TTC549 (cell line): ENCODE results near the gene FHIT.

Experiments
- FAIRE-seq: peaks from 2 replicates; lab custom pipeline; 2012; peaks lifted over from hg19 to GRCh38; lab: Jason Lieb, UNC

The FHIT gene

DNA sequence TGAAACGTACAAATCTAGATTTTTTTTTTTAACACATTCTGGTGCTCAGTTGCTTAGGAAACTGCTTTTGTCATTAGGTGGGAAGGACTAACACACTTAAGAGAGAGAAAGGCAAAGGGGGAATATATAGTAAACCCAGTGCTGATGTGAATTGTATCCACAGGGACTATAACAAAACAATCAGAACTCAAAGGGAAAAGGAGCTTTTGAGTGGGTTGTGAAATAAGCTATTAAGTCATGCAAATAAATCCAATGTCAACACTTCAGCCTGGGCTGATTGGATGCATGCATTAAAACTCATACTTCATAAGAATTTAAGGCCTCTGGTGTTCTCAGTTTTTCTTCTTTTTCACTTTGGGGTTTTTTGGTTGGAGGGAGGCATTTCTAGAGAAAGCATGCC lies 628.9 kb downstream of the FHIT start:
- no peak for FAIRE-seq

DNA sequence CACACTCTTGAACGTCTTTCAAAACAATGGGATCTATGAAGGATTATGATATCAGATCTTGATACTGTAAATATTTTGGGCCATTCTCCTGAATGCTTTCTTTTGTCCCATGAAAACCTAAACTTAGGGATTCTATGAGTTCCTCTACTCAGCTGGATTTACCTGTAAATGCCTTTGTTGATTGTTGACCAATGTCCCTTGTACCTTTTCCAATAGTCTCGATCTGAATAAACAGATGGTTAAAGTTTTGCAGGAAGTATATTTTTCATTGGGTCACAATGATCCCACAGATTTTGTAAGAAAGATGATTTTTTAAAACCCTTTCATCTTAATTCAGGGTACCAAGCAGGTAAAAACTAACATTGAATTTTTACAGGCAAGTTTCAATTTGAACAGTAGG lies 634.1 kb downstream of the FHIT start:
- no peak for FAIRE-seq

GRCh38 chr3:60613769-60614303 lies 637.4 kb downstream of the FHIT start:
- no peak for FAIRE-seq

DNA sequence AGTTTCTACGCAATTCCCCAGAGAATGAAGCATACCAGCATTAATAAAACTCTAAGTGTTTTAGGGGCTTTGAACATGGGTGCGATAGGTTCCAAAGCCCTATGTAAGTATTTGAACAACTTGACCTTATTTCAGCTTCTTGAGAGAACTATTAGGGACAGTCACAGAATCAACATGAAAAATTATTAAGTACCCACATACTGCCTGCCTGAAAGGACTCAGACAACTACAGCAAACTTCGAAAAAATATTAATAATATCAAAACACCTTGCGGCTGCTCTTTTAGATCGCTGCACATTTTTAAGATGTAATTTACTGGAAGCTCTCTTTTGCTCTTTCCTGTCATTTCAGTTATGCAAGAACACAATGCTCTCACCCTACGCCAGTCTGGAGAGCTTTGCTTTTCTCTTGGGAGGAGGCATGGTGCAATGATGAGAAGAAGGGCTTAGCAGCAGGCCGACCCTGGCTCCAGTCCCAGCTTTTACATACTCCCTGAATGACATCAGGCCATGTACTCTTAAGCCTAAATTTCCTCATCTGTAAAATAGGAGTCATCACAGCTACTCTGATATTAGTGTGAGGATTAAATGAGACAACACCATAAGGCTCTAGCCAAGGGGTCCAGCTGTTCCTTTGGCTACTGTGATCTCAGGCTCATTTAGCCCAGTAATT lies 640.7 kb downstream of the FHIT start:
- no peak for FAIRE-seq

DNA sequence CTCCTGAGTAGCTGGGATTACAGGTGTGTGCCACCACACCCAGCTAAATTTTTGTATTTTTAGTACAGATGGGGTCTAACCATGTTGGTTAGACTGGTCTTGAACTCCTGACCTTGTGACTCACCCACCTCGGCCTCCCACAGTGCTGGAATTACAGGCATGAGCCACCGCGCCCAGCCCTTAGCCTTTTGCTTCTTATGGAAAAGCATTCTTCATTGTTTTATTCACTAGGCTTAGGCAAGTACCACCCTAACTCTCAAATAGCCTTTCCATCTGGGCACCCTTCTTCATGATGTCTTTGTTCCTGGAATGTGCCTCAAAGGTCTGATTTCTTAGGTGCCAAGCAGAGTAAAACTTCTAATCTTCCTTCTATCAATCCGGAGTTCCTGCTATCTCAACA lies 641.8 kb downstream of the FHIT start:
- FAIRE-seq: no peak

GRCh38 chr3:60603860-60604259 lies 647.4 kb downstream of the FHIT start:
- FAIRE-seq: no peak

DNA sequence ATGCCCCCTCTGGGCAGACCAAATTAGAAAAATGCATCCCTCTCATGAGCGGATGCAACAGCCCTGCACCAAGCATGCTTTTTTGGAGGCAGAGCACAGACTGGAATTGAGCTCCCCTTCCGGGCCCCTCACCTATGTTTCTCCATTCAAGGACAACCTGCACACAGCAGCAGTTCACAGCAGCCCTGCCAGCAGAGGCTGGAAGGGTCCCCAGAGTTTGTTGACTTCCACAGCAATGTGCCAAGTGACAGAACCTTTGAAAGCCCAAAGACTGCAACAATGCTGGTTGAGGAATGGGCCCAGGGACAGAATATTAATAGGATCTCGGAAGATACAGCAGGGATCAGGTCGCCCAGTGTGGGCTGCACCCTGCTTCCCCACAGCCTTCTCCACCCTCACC lies 650.4 kb downstream of the FHIT start:
- FAIRE-seq: no peak

DNA sequence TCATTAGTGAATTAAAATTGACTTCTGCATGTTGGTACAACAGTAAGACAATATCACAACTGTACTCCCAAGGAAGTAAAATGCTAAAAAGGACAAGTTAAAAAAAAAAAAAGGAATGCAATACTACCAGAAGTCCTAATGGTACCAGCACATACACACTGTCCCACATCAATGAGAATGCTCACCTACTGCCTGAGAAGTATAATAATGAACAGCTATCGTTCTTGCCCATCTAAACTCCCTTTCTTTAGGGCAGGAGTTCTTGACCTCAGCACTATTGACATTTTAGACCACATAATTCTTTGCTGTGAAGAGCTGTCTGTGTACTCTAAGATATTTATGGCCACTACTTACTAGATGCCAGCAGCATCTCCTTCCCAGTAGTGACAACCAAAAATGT lies 651.7 kb downstream of the FHIT start:
- no peak for FAIRE-seq

DNA sequence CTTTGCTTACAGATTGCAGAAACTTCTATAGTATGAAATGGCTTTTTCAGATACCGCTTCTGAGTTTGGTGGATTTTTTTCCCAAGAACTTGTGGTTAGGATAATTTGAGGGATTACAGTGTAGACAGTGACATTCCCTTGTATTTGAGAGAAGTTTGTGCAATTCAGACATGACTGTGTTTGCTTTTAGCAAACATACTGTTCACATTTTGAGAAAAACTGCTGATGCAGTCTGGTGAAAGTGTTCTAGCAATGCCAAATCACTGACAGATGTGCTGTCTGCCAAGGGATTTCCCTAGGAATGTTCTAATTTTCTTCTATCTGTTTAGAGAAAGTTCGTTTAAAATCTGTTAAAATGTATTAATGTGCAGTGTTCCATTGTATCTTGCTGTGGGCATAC lies 652.6 kb downstream of the FHIT start:
- FAIRE-seq: no peak

- no peak for FAIRE-seq
These were observed 657.2 kb downstream of the FHIT start for GRCh38 chr3:60594025-60594424.

DNA sequence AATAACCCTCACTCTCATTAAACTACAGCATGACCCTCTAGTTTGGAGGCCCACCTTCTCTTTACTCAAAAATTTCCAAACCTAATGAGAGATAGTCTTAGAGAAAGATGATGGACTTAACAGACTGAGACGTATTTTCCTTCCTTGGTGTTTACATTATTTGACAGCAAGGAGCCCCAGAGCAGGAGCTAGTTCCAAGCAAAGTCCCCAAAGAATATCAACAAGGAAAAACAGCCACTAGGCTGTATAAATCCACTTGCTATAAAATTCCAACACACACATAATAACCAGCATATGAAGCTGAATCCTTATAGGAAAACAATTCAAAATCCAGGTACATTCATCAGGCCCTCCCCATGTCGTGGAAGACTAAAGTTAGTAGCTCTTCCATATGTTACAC lies 660.0 kb downstream of the FHIT start:
- FAIRE-seq: no peak

GRCh38 chr3:60588806-60589205 lies 662.4 kb downstream of the FHIT start:
- FAIRE-seq: no peak

DNA sequence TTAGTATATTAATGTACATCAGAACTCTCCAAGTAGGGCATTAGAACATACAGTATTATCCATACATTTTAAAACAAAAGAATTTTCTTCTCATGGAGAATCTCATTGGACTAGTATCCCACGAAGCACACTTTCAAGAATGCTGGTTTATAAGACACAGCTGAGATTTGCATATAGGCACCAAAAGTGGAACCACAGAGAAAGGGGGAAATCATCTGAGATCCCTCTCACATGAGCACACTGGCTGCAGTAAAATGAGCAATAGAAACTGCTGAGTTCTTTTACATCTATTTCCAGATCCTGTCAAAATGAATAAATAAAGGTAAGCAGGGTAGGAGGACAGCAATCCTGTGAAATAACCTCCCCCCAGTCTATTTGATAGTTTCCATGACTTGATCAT lies 665.3 kb downstream of the FHIT start:
- FAIRE-seq: no peak

DNA sequence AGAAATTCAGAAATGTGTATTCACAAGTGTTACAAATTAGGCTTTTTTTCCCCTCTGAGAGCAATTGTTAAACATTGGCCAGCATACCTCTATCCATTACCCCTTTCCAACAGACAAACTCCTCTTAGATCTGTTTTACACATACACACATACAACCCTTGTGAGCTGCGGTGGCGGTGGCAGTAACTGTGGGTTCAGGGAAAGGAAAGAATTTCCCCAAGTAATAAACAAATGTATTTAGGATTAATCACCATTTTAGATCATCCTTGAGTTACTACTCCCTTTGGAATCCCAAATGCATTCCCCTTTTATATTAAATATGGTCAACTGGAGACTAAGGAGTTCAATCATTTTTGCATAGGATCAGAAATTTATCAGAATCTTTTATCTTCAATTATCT lies 667.0 kb downstream of the FHIT start:
- FAIRE-seq: no peak

DNA sequence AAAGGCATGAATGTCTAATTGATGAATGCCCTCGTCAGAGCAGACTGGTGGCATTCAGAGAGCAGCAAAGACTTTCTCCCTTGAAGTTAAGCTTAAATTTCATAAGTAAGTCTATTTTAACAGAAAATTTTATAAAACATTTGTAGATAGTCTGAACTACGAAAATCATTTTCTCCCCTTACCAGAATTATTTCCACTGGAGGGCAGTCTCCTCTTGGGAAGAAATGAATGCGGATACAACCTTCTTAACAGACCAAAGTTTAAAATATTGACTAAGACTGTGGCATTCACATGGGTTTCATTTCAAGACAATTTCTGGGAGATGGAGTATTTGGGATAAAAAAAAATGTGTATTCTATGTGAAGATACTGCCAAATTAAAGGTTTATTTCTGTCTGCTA lies 669.0 kb downstream of the FHIT start:
- FAIRE-seq: no peak

DNA sequence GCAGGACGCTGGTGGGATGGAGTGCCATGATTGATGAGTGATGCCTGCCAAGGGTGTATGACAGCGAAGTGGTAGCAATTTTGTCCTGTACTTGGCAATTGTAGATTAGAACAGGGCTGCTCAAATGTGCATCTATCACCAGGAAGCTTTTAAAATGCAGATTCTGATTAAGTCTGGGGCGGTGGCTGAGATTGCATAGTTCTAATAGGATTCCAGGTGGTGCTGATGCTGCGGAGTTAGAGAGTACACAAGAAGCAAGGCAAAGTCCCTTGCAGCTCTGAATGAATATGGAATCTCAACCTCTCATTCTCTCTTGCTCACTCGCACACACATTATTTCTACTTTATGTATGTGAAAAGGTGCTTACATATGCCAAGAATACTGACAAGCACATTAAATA lies 670.4 kb downstream of the FHIT start:
- FAIRE-seq: no peak

GRCh38 chr3:60579734-60580133 lies 671.5 kb downstream of the FHIT start:
- FAIRE-seq: no peak

DNA sequence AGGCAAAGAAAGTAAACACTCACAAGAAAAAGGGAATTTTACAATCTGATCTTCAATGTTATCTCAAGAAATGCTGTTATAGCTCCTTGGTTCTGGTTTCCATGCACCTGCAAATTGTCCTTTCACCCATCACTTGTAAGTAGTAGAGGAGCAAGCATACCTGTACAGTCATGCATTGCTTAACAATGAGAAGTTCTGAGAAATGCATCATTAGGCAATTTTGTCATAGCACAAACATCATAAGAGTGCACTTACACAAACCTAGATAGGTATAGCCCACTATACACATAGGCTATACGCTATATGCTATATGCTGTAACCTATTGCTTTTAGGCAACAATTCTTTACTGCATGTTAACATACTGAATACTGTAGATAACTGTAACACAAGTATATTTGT lies 672.3 kb downstream of the FHIT start:
- FAIRE-seq: no peak

DNA sequence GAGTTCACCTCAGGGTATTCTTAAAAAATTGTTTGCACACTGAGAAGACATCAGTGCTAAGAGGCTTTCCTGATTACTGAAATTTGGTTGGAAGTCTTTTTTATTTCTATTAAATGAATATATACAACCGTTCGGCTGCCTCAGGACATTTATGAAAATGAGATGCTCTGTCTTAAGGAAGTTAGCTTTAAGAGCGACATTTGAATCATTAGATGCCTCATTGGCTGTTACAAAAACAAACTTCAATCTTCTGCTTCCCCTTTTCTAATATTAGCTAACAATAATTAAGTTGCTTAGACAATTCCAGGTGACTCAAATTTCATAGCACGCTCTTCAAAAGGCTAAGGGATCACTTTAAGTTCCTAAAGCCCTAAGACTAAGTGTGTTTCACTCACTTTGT lies 673.7 kb downstream of the FHIT start:
- no peak for FAIRE-seq

GRCh38 chr3:60575718-60576272 lies 675.5 kb downstream of the FHIT start:
- no peak for FAIRE-seq

DNA sequence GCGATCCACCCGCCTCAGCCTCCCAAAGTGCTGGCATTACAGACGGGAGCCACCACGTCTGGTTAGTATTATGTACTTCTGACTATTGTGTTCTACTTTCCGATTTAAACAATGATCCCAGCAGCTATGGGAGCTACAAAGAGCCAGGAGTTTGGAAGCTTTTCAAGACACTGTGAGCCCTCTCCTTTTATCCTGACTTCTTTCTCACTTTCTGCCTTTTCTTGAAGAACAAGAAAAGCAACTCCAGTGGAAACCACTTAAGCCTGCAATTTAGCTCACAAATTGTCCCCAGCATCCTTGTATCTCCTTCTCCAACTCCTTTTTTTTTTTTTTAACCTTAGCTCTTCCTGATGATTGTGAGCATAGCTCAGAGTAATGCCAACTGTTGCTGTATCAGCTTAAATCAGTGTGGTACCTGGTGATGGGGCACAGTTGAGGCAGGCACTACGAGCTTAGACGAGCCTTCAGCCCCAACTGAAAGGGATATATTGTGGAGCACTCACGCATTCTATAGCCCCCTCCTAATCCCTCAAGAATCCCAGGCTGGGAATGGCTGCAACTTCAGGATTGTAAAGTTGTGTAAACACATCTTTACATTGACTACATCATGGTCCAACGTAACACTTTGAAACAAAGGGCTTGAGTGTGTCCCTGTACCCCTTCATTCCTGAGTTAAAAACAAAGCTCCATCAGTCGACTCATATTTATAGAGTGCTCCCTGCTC lies 677.0 kb downstream of the FHIT start:
- no peak for FAIRE-seq

- no peak for FAIRE-seq
These were observed 677.8 kb downstream of the FHIT start for GRCh38 chr3:60573494-60573893.

DNA sequence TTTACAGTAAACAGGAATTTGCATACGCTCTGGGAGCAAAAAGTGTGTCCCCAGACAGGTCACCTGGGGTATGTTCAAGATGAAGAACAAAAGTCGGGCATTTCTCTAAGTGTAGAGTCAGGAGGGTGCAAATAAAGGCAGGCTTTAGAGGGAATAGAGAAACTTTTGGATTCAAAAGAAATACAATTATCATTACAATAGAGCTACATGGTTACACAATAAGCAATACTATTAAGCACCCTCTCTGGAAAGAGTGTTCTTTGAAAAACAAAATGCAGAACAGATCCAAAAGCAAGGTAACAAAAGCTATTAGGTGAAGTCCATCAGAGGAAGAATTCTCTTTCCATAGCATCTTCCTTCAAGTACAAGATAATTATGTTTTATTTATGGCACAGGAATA lies 679.7 kb downstream of the FHIT start:
- no peak for FAIRE-seq

GRCh38 chr3:60557122-60557521 lies 694.1 kb downstream of the FHIT start:
- FAIRE-seq: no peak
